Astrocyte of the cerebellum (primary cell): ENCODE data around the gene GPC2.
"Not testable (repeated sequence)": the region's sequence is repeated elsewhere in the genome, so short reads cannot be mapped to it uniquely, and the experiment has no call there.

Source experiments
- DNase-seq: peaks from one replicate; pipeline ENCODE4 v3.0.0-alpha.2; 2011; ENCODE audit warnings: low read depth
- H3K4me3 ChIP-seq: 2 replicates; pipeline ENCODE4 v1.5.1; 2011; ENCODE audit warnings: mild to moderate bottlenecking, low read depth, low read length, moderate library complexity
- in situ Hi-C: cut with HindIII; loops from 2 replicates; pipeline ENCODE4 v1.10.0; 2017; ENCODE audit warnings: low sequenced_read_pairs
- TF ChIP-seq, protein P1 (sequence below): IDR thresholded peaks from 2 replicates; pipeline ENCODE4 v1.5.1; 2012; ENCODE audit warnings: low read length, low read depth, moderate library complexity, mild to moderate bottlenecking; ENCODE audit errors: missing control alignments

The GPC2 gene

DNA sequence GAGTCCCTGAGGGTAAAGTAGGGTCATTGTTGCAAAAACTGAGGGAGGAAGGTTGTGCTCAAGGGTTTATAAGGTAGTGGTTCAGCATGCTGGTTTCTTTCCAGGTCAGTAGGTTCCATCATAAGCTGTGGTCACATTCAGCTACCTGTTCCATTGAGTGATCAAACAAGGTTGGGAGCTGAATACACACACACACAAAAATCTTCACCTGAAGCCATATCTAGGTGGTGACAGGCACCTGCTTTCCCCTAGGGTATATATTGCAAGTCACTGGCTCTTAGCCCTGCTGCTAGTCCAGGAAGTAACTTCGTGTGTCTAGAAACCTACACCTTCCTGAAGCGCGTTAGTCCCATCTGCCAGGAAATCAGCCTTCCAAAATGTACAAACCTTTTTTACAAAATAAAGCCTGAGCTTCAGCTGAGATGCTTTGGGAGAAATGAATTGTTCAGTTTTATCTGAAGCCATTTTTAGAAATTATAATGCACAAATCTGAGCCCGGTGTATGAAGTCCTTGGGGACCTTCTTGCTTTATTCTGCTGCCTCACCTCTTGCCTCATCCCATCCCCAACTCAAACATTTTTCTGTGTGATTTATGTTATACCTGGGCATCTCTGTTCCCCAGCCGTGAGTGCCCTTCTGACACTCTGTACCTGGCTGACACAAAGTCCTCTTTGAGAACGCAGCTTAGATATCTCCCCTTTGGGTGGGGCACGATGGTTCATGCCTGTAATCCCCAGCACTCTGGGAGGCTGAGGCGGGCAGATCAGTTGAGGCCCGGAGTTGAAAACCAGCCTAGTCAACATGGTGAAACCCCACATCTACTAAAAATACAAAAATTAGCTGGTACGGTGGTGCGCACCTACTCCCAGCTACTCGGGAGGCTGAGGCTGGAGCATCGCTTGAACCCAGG is 39.1 kb downstream of the GPC2 start:
- TF ChIP-seq, protein P1, sequence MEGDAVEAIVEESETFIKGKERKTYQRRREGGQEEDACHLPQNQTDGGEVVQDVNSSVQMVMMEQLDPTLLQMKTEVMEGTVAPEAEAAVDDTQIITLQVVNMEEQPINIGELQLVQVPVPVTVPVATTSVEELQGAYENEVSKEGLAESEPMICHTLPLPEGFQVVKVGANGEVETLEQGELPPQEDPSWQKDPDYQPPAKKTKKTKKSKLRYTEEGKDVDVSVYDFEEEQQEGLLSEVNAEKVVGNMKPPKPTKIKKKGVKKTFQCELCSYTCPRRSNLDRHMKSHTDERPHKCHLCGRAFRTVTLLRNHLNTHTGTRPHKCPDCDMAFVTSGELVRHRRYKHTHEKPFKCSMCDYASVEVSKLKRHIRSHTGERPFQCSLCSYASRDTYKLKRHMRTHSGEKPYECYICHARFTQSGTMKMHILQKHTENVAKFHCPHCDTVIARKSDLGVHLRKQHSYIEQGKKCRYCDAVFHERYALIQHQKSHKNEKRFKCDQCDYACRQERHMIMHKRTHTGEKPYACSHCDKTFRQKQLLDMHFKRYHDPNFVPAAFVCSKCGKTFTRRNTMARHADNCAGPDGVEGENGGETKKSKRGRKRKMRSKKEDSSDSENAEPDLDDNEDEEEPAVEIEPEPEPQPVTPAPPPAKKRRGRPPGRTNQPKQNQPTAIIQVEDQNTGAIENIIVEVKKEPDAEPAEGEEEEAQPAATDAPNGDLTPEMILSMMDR, result no peak
- H3K4me3 ChIP-seq, result no peak overlapping the region
- in situ Hi-C loops, result no loop called here
- no peak for DNase-seq

DNA sequence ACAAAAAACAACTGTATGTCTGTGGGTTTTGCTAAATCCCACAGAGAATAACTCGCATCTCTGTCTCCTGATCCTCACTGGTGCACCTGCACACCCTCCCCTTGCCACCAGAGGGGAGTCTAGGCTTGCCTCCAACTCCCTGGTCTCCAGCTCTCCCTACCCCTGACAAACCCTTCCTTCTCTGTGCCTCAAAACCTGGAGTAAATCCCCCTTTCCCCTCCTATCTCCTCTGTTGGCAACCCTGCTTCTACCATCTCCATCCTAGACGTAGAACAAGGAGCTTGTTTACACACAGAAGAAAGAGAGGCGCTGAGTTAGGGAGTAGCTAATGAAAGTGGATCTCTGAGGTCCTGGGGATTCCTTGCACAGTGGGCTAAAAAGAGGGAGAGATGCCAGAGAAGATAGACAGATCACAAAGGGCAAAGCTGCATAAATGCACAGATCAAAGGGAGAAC is 44.5 kb downstream of the GPC2 start:
- in situ Hi-C loops, result no loop called here
- DNase-seq, result peak; percentile 38
- no peak overlapping the region for H3K4me3 ChIP-seq
- TF ChIP-seq, protein P1, result peak; percentile 93

GRCh38 chr7:100132126-100132525 is 45.1 kb downstream of the GPC2 start:
- in situ Hi-C loops, result no loop called here
- DNase-seq, result no peak
- H3K4me3 ChIP-seq, result no peak overlapping the region
- TF ChIP-seq, protein P1, result no peak

DNA sequence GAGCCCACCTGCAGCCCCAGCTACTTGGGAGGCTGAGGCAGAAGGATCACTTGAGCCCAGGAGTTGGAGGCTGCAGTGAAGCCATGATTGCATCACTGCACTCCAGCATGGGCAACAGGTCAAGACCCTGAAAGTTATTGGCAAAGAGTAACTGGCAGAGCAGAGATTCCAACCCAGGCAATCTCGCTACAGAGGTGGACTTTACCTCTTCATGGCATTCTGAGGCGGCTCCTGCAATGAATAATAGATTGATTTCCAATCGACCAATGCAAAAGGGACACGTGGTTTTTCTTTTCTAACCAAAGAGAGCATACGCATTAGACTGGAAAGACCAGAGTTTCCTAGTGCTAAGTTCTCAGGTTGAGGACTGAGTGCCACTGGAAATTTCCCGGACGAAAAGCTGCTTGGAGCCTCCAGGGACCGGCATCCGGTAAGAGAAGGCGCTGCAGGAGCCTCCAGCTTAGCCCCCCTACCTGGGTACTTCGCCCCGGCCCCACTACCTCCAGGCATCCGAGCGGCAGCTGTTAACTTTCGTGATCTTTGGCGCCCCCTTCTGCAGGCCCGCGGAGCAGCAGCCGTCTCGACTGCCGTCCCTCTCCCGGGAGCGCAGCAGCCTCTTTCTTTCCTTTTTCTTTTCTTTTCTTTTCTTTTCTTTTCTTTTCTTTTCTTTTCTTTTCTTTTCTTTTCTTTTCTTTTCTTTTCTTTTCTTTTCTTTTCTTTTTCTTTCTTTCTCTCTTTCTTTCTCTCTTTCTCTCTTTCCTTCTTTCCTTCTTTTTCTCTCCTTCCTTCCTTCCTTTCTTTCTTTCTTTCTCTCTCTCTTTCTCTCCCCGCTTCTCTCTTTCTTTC is 46.4 kb downstream of the GPC2 start:
- TF ChIP-seq, protein P1, result peak; percentile 66
- no peak overlapping the region for H3K4me3 ChIP-seq
- DNase-seq, result no peak
- in situ Hi-C loops, result no loop called here

DNA sequence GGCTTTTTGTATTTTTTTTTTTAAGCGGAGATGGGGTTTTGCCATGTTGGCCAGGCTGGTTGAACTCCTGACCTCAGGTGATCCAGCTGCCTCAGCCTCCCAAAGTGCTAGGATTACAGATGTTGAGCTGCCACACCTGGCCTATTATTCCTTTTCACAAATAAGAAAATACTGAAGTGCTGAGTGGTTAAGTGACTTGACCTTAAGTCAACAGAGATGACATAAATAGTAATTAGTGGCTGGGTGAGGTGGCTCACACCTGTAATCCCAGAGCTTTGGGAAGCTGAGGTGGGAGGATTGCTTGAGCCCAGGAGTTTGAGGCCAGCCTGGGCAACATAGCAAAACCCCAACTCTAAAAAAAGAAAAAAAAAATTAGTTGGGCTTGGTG is 47.0 kb downstream of the GPC2 start:
- H3K4me3 ChIP-seq, in situ Hi-C loops, DNase-seq: not testable (repeated sequence)

DNA sequence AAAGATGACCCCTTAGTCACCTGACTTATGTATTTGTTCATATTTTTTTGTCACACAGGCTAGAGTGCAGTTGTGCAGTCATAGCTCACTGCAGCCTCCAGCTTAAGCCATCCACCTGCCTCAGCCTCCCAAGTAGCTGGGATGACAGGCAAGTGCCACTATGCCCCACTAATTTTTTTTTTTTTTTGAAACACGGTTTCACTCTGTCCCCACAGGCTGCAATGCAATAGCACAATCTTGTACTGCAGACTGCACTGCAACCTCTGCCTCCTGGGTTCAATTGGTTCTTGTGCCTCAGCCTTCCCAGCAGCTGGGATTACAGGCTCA is 48.6 kb downstream of the GPC2 start:
- in situ Hi-C loops, result no loop called here
- no peak overlapping the region for H3K4me3 ChIP-seq
- TF ChIP-seq, protein P1, result no peak
- no peak for DNase-seq
